Neural cell (in vitro differentiated cells): ENCODE data around the gene CERKL. TPM values are rescaled to one million over a fixed set of nuclear protein-coding genes. Genes with fewer than 3 reads are reported as not detected.

ENCODE experiments used
- H2AFZ ChIP-seq: fragments of 200-600, 300-800 bp; sonication (generic), shearing (Covaris generic); 2 replicates; pipeline ENCODE4 v1.6.0; 2014; ENCODE audit warnings: low read depth, mild to moderate bottlenecking, antibody characterized with exemption, low read length, moderate library complexity
- H3F3A ChIP-seq: fragments of 200-600 bp; shearing (Covaris generic); 2 replicates; pipeline ENCODE4 v1.6.1; 2016; ENCODE audit warnings: mild to moderate bottlenecking, moderate library complexity, mixed read lengths, antibody characterized with exemption, low read length; ENCODE audit not compliant: insufficient read depth, poor library complexity, severe bottlenecking
- H3K27ac ChIP-seq: fragments of 200-600, 300-800 bp; sonication (generic), shearing (Covaris generic); 2 replicates; pipeline ENCODE4 v1.5.1; 2014; ENCODE audit warnings: mild to moderate bottlenecking, low read length, moderate library complexity
- H3K27me3 ChIP-seq: fragments of 300-800, 200-600 bp; sonication (generic), shearing (Covaris generic); 2 replicates; pipeline ENCODE4 v1.6.0; 2014; ENCODE audit warnings: mild to moderate bottlenecking, low read depth, low read length, moderate library complexity; ENCODE audit not compliant: insufficient read depth
- H3K36me3 ChIP-seq: fragments of 300-800, 200-600 bp; sonication (generic), shearing (Covaris generic); 2 replicates; pipeline ENCODE4 v1.5.1; 2014; ENCODE audit warnings: mild to moderate bottlenecking, antibody characterized with exemption, low read length, moderate library complexity; ENCODE audit not compliant: insufficient read depth
- H3K4me2 ChIP-seq: fragments of 300-800, 200-600 bp; sonication (generic), shearing (Covaris generic); 2 replicates; pipeline ENCODE4 v1.6.0; 2014; ENCODE audit warnings: mild to moderate bottlenecking, low read length
- H3K4me3 ChIP-seq: fragments of 300-800, 200-600 bp; sonication (generic), shearing (Covaris generic); 2 replicates; pipeline ENCODE4 v1.5.1; 2014; ENCODE audit warnings: mild to moderate bottlenecking, low read length, moderate library complexity
- H3K79me2 ChIP-seq: fragments of 200-600 bp; shearing (Covaris generic); replicated peaks from 2 replicates; pipeline ENCODE4 v1.6.0; 2014; ENCODE audit warnings: mild to moderate bottlenecking, low read length, moderate library complexity; ENCODE audit not compliant: insufficient read depth
- H3K9ac ChIP-seq: fragments of 300-800, 200-600 bp; sonication (generic), shearing (Covaris generic); 2 replicates; pipeline ENCODE4 v1.6.1; 2016; ENCODE audit warnings: mild to moderate bottlenecking, low read length, mixed read lengths
- H3K9me2 ChIP-seq: fragments of 200-600 bp; shearing (Covaris generic); 2 replicates; pipeline ENCODE4 v1.6.1; 2016; ENCODE audit warnings: mild to moderate bottlenecking, low read length, mixed read lengths; ENCODE audit not compliant: insufficient read depth
- H3K9me3 ChIP-seq: fragments of 200-600, 300-800 bp; sonication (generic), shearing (Covaris generic); 2 replicates; pipeline ENCODE4 v1.6.1; 2016; ENCODE audit warnings: mild to moderate bottlenecking, mixed run types, low read length, moderate library complexity, mixed read lengths
- H4K20me1 ChIP-seq: fragments of 200-600 bp; shearing (Covaris generic); 2 replicates; pipeline ENCODE4 v1.6.1; 2016; ENCODE audit warnings: mild to moderate bottlenecking, mixed run types; ENCODE audit not compliant: insufficient read depth
- CTCF ChIP-seq: fragments of 450-650 bp; IDR thresholded peaks from 2 replicates; pipeline ENCODE4 v1.5.1; 2014; ENCODE audit warnings: antibody characterized with exemption, mild to moderate bottlenecking, moderate library complexity; ENCODE audit not compliant: poor library complexity, severe bottlenecking
- EZH2 ChIP-seq: fragments of 200-600, 300-800 bp; shearing (Covaris generic), sonication (generic); IDR thresholded peaks from 2 replicates; pipeline ENCODE4 v1.6.1; 2014; ENCODE audit warnings: antibody characterized with exemption, low read length, borderline replicate concordance, mild to moderate bottlenecking; ENCODE audit not compliant: insufficient read depth, poor library complexity, severe bottlenecking
- MXI1 ChIP-seq: fragments of 450-650 bp; conservative IDR thresholded peaks from 2 replicates; pipeline ENCODE4 v1.6.1; 2014; ENCODE audit warnings: antibody characterized with exemption, mild to moderate bottlenecking; ENCODE audit not compliant: poor library complexity, severe bottlenecking
- POLR2AphosphoS5 ChIP-seq: IDR thresholded peaks from 2 replicates; pipeline ENCODE4 v1.6.1; 2012
- RAD21 ChIP-seq: fragments of 450-650 bp; conservative IDR thresholded peaks from 2 replicates; pipeline ENCODE4 v1.6.1; 2014; ENCODE audit warnings: antibody characterized with exemption, mild to moderate bottlenecking, moderate library complexity
- REST ChIP-seq: IDR thresholded peaks from 2 replicates; pipeline ENCODE4 v1.6.1; 2012; ENCODE audit warnings: borderline replicate concordance
- SMC3 ChIP-seq: fragments of 450-650 bp; conservative IDR thresholded peaks from 2 replicates; pipeline ENCODE4 v1.6.1; 2014; ENCODE audit warnings: antibody characterized with exemption, mild to moderate bottlenecking, moderate library complexity; ENCODE audit not compliant: poor library complexity
- TAF1 ChIP-seq: IDR thresholded peaks from 2 replicates; pipeline ENCODE4 v1.6.1; 2012; ENCODE audit warnings: low read depth
- polyA plus RNA-seq: library from polyadenylated mRNA; depleted of rRNA; stranded (reverse); fragments of >200 nt; gene quantifications from 2 replicates; pipeline ENCODE4 v1.2.3, GENCODE V29; 2014

The CERKL gene
- polyA plus RNA-seq, 1 donor from 2014 or later: not detected

- Histone ChIP-seq H2AFZ (no peak overlapping the region), H3K4me2 (no peak overlapping the region), H3F3A (no peaks in the 10 kb centered on the region), H3K27me3 (no peaks in the 10 kb centered on the region), H3K36me3 (no peaks in the 10 kb centered on the region), H4K20me1 (no peaks in the 10 kb centered on the region), H3K4me3 (no peak overlapping the region), H3K9ac (no peak overlapping the region), H3K79me2 (no peaks in the 10 kb centered on the region), H3K9me2 (no peaks in the 10 kb centered on the region), H3K9me3 (no peaks in the 10 kb centered on the region), H3K27ac (no peak overlapping the region)
- TF ChIP-seq SMC3: no peak
- TF ChIP-seq REST: no peak
- no peak for TF ChIP-seq CTCF
- TF ChIP-seq TAF1: no peak
- no peak for TF ChIP-seq POLR2AphosphoS5
Observed at GRCh38 chr2:181596556-181596955, 60.3 kb downstream of the CERKL start.

- Histone ChIP-seq H3K27me3 (no peaks in the 10 kb centered on the region), H3K27ac (no peak overlapping the region), H2AFZ (no peak overlapping the region), H4K20me1 (no peaks in the 10 kb centered on the region), H3K9ac (no peak overlapping the region), H3K79me2 (no peaks in the 10 kb centered on the region), H3K4me3 (no peak overlapping the region), H3F3A (no peaks in the 10 kb centered on the region), H3K36me3 (no peaks in the 10 kb centered on the region), H3K9me2 (no peaks in the 10 kb centered on the region), H3K9me3 (no peaks in the 10 kb centered on the region), H3K4me2 (no peak overlapping the region)
- TF ChIP-seq POLR2AphosphoS5: no peak
- no peak for TF ChIP-seq MXI1
- TF ChIP-seq RAD21: no peak
- TF ChIP-seq EZH2: no peak
- TF ChIP-seq CTCF: no peak
Observed at GRCh38 chr2:181594322-181594721, 62.6 kb downstream of the CERKL start.
